ENCODE measurements around the gene PDHX.

The PDHX gene

GRCh38 chr11:34959770-34960169 is 43.4 kb downstream of the PDHX start:
- DNase-seq, result no peak

- no peak for DNase-seq
Measured at GRCh38 chr11:34960277-34960676, 43.9 kb downstream of the PDHX start.

- no peak for DNase-seq
Measured at GRCh38 chr11:34962034-34962433, 45.6 kb downstream of the PDHX start.

GRCh38 chr11:34963351-34963750 is 46.9 kb downstream of the PDHX start:
- no peak for DNase-seq

GRCh38 chr11:34964610-34965331 is 48.4 kb downstream of the PDHX start:
- DNase-seq, result no peak

- DNase-seq, result no peak
Measured at GRCh38 chr11:34968862-34969261, 52.4 kb downstream of the PDHX start.

GRCh38 chr11:34970033-34970432 is 53.6 kb downstream of the PDHX start:
- DNase-seq, result no peak

- no peak for DNase-seq
Measured at GRCh38 chr11:34970480-34970879, 54.1 kb downstream of the PDHX start.

- DNase-seq, result no peak
Measured at GRCh38 chr11:34971928-34972327, 55.5 kb downstream of the PDHX start.

GRCh38 chr11:34972366-34972765 is 55.9 kb downstream of the PDHX start:
- no peak for DNase-seq

- no peak for DNase-seq
Measured at GRCh38 chr11:34972892-34973291, 56.5 kb downstream of the PDHX start.

- DNase-seq, result no peak
Measured at GRCh38 chr11:34975482-34975881, 59.1 kb downstream of the PDHX start.

GRCh38 chr11:34976496-34977088 is 60.2 kb downstream of the PDHX start:
- DNase-seq, result no peak

- no peak for DNase-seq
Measured at GRCh38 chr11:34977089-34977912, 60.9 kb downstream of the PDHX start.

- no peak for DNase-seq
Measured at GRCh38 chr11:34978236-34979191, 62.1 kb downstream of the PDHX start.

- DNase-seq, result no peak
Measured at GRCh38 chr11:34984514-34984913, 68.1 kb downstream of the PDHX start.

GRCh38 chr11:34986883-34987520 is 70.6 kb downstream of the PDHX start:
- DNase-seq, result no peak

- DNase-seq, result no peak
Measured at GRCh38 chr11:34987617-34988016, 71.2 kb downstream of the PDHX start.

GRCh38 chr11:34988294-34989255 is 72.2 kb downstream of the PDHX start:
- no peak for DNase-seq

- DNase-seq, result no peak
Measured at GRCh38 chr11:34990916-34991315, 74.5 kb downstream of the PDHX start.

- no peak for DNase-seq
Measured at GRCh38 chr11:34994854-34995253, 78.4 kb downstream of the PDHX start.
